Common myeloid progenitor, CD34-positive (primary cell): ENCODE results near the gene ITLN2.
"Not testable (repeated sequence)": the region's sequence is repeated elsewhere in the genome, so short reads cannot be mapped to it uniquely, and the experiment has no call there.

ENCODE experiments used
- CTCF ChIA-PET: fragments of 350-600 bp; sonication (Branson Sonifier 250); formaldehyde crosslinking; loops from one replicate; lab custom pipeline; 2021; ENCODE audit warnings: antibody characterized with exemption; lab: Charles Lee
- POLR2A ChIA-PET: fragments of 350-600 bp; sonication (Branson Sonifier 250); formaldehyde crosslinking; loops from one replicate; lab custom pipeline; 2021; ENCODE audit warnings: antibody characterized with exemption; lab: Charles Lee
- DNase-seq, 3 donors: peaks; one replicate each; pipeline versions ENCODE4 v3.0.0 to v3.0.0-alpha.2; 2013
- H3K27ac ChIP-seq, 2 experiments: 1 replicate in 1 of 2; 2 replicates in 1 of 2; pipeline ENCODE4 v1.7.0; 2013; ENCODE audit warnings: inconsistent platforms in 2 of 2, low read length in 2 of 2, mild to moderate bottlenecking in 2 of 2, low read depth in 1 of 2, moderate library complexity in 1 of 2; ENCODE audit not compliant: severe bottlenecking in 2 of 2, insufficient read depth in 1 of 2, poor library complexity in 1 of 2
- H3K27me3 ChIP-seq, 5 experiments: replicated peaks in 2 of 5; 1 replicate in 3 of 5; 2 replicates in 2 of 5; pipeline versions ENCODE4 v1.6.1 to v1.7.0; 2013; ENCODE audit warnings: low read length in 4 of 5, mild to moderate bottlenecking in 2 of 5, moderate library complexity in 2 of 5, inconsistent platforms in 1 of 5; ENCODE audit not compliant: insufficient read depth in 5 of 5, control insufficient read depth in 4 of 5
- H3K36me3 ChIP-seq, 4 experiments: 1 replicate in 2 of 4; 2 replicates in 2 of 4; pipeline versions ENCODE4 v1.6.1 to v1.7.0; 2013; ENCODE audit warnings: low read length in 3 of 4, control low read depth in 1 of 4, mild to moderate bottlenecking in 1 of 4; ENCODE audit not compliant: control insufficient read depth in 4 of 4, insufficient read depth in 4 of 4
- H3K4me1 ChIP-seq, 4 experiments: 1 replicate in 3 of 4; 2 replicates in 1 of 4; pipeline versions ENCODE4 v1.6.1 to v1.7.1; 2013; ENCODE audit warnings: low read length in 3 of 4, mild to moderate bottlenecking in 3 of 4, control low read depth in 1 of 4, inconsistent platforms in 1 of 4, moderate library complexity in 1 of 4; ENCODE audit not compliant: control insufficient read depth in 4 of 4, insufficient read depth in 4 of 4; ENCODE audit errors: control extremely low read depth in 1 of 4
- H3K4me3 ChIP-seq, 7 experiments: 1 replicate in 4 of 7; 2 replicates in 3 of 7; pipeline versions ENCODE4 v1.5.1 to v1.7.0; 2013; ENCODE audit warnings: mild to moderate bottlenecking in 7 of 7, low read length in 6 of 7, moderate library complexity in 6 of 7, inconsistent platforms in 2 of 7, low read depth in 2 of 7, control low read depth in 1 of 7; ENCODE audit not compliant: insufficient read depth in 4 of 7, control insufficient read depth in 1 of 7; ENCODE audit errors: extremely low read depth in 1 of 7
- H3K9me3 ChIP-seq, 5 experiments: 1 replicate in 4 of 5; 2 replicates in 1 of 5; pipeline versions ENCODE4 v1.6.1 to v1.7.1; 2013; ENCODE audit warnings: low read length in 4 of 5, mild to moderate bottlenecking in 2 of 5, inconsistent platforms in 1 of 5, low read depth in 1 of 5, moderate library complexity in 1 of 5; ENCODE audit not compliant: control insufficient read depth in 4 of 5, insufficient read depth in 2 of 5; ENCODE audit errors: control extremely low read depth in 1 of 5
- WGBS: methylation state at CpG from one replicate; pipeline ENCODE4 v1.1.5; 2013; ENCODE audit not compliant: insufficient coverage; 5-methylcytosine and 5-hydroxymethylcytosine counted together

The ITLN2 gene

DNA sequence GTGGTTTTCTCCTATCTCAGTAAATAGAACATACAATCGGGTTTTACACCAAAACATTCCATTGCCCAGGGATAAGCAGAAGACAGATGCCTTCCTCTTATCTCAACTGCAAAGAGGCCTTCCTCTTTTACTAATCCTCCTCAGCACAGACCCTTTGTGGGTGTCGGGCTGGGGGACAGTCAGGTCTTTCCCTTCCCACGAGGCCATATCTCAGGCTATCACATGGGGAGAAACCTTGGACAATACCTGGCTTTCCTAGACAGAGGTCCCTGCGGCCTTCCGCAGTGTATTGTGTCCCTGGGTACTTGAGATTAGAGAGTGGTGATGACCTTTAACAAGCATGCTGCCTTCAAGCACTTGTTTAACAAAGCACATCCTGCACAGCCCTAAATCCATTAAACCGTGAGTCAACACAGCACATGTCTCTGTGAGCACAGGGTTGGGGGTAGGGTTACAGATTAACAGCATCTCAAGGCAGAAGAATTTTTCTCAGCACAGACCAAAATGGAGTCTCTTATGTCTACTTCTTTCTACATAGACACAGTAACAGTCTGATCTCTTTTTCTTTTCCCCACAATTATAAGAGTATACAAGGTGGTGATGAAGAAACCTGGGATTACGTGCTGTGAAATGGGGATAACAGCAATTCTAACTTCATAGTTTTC, 5.3 kb downstream of the ITLN2 start:
- POLR2A ChIA-PET: not testable (repeated sequence)
- CTCF ChIA-PET: interaction anchor here (2.3 to 6.5 kb wide), 6 partner anchors 8 to 269 kb away, joined by 10 to 152 read pairs (median 49); partner anchors contain the start of gene CD244

DNA sequence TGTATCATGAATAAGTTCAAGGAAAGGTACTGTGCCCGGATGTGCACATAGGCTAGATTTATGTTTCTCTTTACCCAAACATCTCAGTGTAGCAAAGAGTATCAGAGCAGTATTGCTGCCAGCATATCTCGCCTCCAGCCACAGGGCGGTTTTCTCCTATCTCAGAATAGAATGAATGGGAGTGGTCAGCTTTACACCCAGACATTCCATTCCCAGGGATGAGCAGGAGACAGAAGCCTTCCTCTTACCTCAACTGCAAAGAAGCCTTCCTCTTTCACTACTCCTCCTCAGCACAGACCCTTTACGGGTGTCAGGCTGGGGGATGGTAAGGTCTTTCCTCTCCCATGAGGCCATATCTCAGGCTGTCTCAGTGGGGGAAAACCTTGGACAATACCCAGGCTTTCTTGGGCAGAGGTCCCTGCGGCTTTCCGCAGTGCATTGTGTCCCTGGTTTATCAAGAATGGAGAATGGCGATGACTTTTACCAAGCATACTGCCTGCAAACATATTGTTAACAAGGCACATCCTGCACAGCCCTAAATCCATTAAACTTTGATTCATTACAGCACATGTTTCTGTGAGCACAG, 7.3 kb downstream of the ITLN2 start:
- POLR2A ChIA-PET, H3K4me1 ChIP-seq, CTCF ChIA-PET, H3K4me3 ChIP-seq, H3K36me3 ChIP-seq, DNase-seq, H3K27me3 ChIP-seq, H3K9me3 ChIP-seq, H3K27ac ChIP-seq: not testable (repeated sequence)
- 94% methylated on average over 3 of the region's 7 CpGs for WGBS

More for the DNA sequence above, 5.3 kb downstream of the ITLN2 start:
- H3K4me3 ChIP-seq, H3K36me3 ChIP-seq, H3K9me3 ChIP-seq, H3K27me3 ChIP-seq, H3K27ac ChIP-seq: not testable (repeated sequence)
- DNase-seq: peak in 2 of 3 donors; percentile 38 to 68
- peaks cover 0 to 12% (median 0%) of the 10 kb centered on the region in 4 experiments for H3K4me1 ChIP-seq
- WGBS: no CpG with 5 or more reads among the region's 7 CpGs

DNA sequence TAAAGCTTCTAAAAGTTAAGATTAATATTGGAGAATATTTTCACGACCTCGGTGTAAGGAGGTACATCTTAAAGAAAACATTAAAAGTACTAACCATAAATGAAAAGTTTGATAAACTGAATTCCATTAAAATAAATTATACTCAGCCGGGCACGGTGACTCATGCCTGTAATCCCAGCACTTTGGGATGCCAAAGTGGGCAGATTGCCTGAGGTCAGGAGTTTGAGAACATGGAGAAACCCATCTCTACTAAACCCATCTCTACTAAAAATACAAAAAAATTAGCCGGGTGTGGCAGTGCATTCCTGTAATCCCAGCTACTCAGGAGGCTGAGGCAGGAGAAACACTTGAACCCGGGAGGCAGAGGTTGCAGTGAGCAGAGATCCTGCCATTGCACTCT, 8.7 kb downstream of the ITLN2 start:
- H3K36me3 ChIP-seq, H3K9me3 ChIP-seq, H3K27me3 ChIP-seq, POLR2A ChIA-PET, H3K27ac ChIP-seq, H3K4me3 ChIP-seq, DNase-seq, H3K4me1 ChIP-seq: not testable (repeated sequence)
- CTCF ChIA-PET: interaction anchor here (1.1 kb wide), 2 partner anchors 8 to 84 kb away, joined by 3 to 5 read pairs; partner anchors contain the start of gene ITLN2
- no CpG with 5 or more reads among the region's 6 CpGs for WGBS

DNA sequence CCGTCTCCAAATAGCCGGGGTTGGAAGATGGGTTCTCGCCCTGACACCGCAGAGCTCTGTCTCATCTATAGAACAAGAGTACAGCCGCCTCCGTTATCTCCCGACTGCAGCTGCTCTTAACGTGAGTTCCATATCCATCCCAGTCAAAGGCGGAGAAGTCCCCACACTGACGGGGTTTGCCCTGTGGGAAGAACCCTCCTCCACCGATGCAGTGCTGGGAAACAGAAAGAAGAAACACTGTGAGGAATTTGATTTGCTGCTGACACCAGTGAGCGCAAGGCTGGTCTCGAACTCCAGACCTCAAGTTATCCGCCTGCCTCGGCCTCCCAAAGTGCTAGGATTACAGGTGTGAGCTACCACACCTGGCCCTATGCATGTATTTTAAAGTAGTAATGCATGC, 9.5 kb downstream of the ITLN2 start:
- H3K9me3 ChIP-seq: peaks cover 0 to 4% (median 1%) of the 10 kb centered on the region in 5 experiments
- H3K4me3 ChIP-seq: no peak overlapping the region
- H3K36me3 ChIP-seq: no peaks in the 10 kb centered on the region
- H3K27me3 ChIP-seq: no peaks in the 10 kb centered on the region
- DNase-seq: peak in 1 of 3 donors; percentile 6
- ChIA-PET POLR2A (no interaction called here), CTCF (interaction anchor here (0.9 kb wide), 2 partner anchors 14 to 19 kb away, joined by 3 read pairs; no protein-coding TSS in a partner anchor)
- H3K27ac ChIP-seq: no peak overlapping the region
- 93% methylated on average over 15 of the region's 15 CpGs for WGBS
- no peaks in the 10 kb centered on the region for H3K4me1 ChIP-seq

DNA sequence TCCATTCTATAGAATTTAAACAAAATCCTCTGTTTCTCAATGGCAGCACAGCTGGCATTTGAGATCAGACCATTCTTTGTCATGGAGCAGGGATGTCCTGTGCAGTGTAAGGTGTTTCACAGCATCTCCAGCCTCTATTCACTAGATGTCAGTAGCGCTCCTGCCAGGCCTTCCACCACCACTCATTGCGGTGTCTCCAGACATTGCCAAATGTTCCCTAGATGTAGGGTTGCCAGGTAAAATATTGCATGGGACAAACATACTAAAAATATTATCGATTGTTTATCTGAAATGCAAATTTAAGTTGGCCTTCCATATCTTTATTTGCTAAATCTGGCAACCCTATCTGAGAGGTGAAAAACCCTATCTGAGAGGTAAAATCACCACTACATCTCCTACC, 11.7 kb downstream of the ITLN2 start:
- CTCF ChIA-PET: interaction anchor here (2.9 kb wide), 1 partner anchor 8 kb away, joined by 10 read pairs; no protein-coding TSS in a partner anchor
- no peaks in the 10 kb centered on the region for H3K36me3 ChIP-seq
- H3K4me3 ChIP-seq: no peak overlapping the region
- H3K27me3 ChIP-seq: no peaks in the 10 kb centered on the region
- POLR2A ChIA-PET: no interaction called here
- no peak overlapping the region for H3K27ac ChIP-seq
- peaks cover 0 to 4% (median 1%) of the 10 kb centered on the region in 5 experiments for H3K9me3 ChIP-seq
- H3K4me1 ChIP-seq: no peaks in the 10 kb centered on the region
- no CpG with 5 or more reads among the region's 3 CpGs for WGBS
- no peak for DNase-seq

DNA sequence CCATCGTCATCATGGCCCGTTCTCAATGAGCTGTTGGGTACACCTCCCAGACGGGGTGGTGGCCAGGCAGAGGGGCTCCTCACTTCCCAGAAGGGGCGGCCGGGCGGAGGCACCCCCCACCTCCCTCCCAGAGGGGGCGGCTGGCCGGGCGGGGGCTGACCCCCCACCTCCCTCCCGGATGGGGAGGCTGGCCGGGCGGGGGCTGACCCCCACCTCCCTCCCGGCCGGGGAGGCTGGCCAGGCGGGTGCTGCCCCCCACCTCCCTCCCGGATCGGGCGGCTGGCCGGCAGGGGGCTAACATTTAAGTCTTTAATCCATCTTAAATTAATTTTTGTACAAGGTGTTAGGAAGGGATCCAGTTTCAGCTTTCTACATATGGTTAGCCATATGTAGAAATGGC, 17.9 kb downstream of the ITLN2 start:
- POLR2A ChIA-PET, H3K9me3 ChIP-seq, H3K4me3 ChIP-seq, H3K27ac ChIP-seq, DNase-seq, CTCF ChIA-PET, H3K36me3 ChIP-seq, H3K4me1 ChIP-seq, H3K27me3 ChIP-seq: not testable (repeated sequence)
- WGBS: 93% methylated on average over 3 of the region's 19 CpGs
